Measurements from ENCODE around the gene RPL29.
"Not testable (repeated sequence)": the region's sequence is repeated elsewhere in the genome, so short reads cannot be mapped to it uniquely, and the experiment has no call there.

RPL29 gene

GRCh38 chr3:51995346-51996163 is at the start of gene RPL29:
Gene RPL29, minus strand, starts transcription at chr3:51995895. Its CDS starts 434 bp downstream, at chr3:51995461.
- ChIA-PET POLR2A (interaction anchor here (0.5 to 1.4 kb wide), 13 partner anchors 9 to 1947 kb away, joined by 3 to 16 read pairs (median 5); partner anchors contain the start of genes ABHD14B, ACY1 and POC1A), CTCF (interaction anchor here (0.6 to 4.3 kb wide), 9 partner anchors 9 to 127 kb away, joined by 3 to 19 read pairs (median 7); partner anchors contain the start of genes ABHD14A, ABHD14B, ACY1 and RRP9)
- peak; percentile 94 for DNase-seq (ENCODE audit: extremely low spot score)
- TF ChIP-seq CTCF (IDR thresholded peaks at IDR 0.05; ENCODE audit: control extremely low read depth, extremely low read depth, low read depth, missing control alignments) = no peak

- POLR2A ChIA-PET = no interaction called here
- CTCF ChIA-PET = interaction anchor here (0.7 to 1.8 kb wide), 3 partner anchors 9 to 18 kb away, joined by 3 to 7 read pairs (median 4); partner anchors contain the start of gene DUSP7
Observed at GRCh38 chr3:52044869-52045619, 49.3 kb upstream of the RPL29 start.

GRCh38 chr3:52043750-52044149 is 48.1 kb upstream of the RPL29 start:
- TF ChIP-seq CTCF (IDR thresholded peaks at IDR 0.05; ENCODE audit: control extremely low read depth, extremely low read depth, low read depth, missing control alignments) = no peak
- ChIA-PET CTCF (interaction anchor here (1.4 to 1.8 kb wide), 3 partner anchors 10 to 61 kb away, joined by 3 to 7 read pairs (median 4); partner anchors contain the start of genes ACY1 and DUSP7), POLR2A (interaction anchor here (1.7 kb wide), 1 partner anchor 9 kb away, joined by 5 read pairs; no protein-coding TSS in a partner anchor)
- DNase-seq (ENCODE audit: extremely low spot score) = no peak

More at GRCh38 chr3:52044869-52045619, 49.3 kb upstream of the RPL29 start:
- DNase-seq (ENCODE audit: extremely low spot score) = no peak
- TF ChIP-seq CTCF (IDR thresholded peaks at IDR 0.05; ENCODE audit: control extremely low read depth, extremely low read depth, low read depth, missing control alignments) = no peak

- DNase-seq (ENCODE audit: extremely low spot score) = not testable (repeated sequence)
- ChIA-PET POLR2A (interaction anchor here (1.7 kb wide), 1 partner anchor 10 kb away, joined by 5 read pairs; no protein-coding TSS in a partner anchor), CTCF (interaction anchor here (1.4 kb wide), 1 partner anchor 60 kb away, joined by 3 read pairs; the partner anchor contains the start of gene ACY1)
Observed at GRCh38 chr3:52043039-52043438, 47.3 kb upstream of the RPL29 start.

GRCh38 chr3:52041118-52041731 is 45.5 kb upstream of the RPL29 start:
- DNase-seq (ENCODE audit: extremely low spot score) = no peak
- POLR2A ChIA-PET = no interaction called here
- no peak for TF ChIP-seq CTCF (IDR thresholded peaks at IDR 0.05; ENCODE audit: control extremely low read depth, extremely low read depth, low read depth, missing control alignments)
- CTCF ChIA-PET = interaction anchor here (1.4 to 4.1 kb wide), 5 partner anchors 12 to 104 kb away, joined by 3 to 22 read pairs (median 5); partner anchors contain the start of genes ABHD14A, ABHD14B and DUSP7

GRCh38 chr3:52040600-52040999 is 44.9 kb upstream of the RPL29 start:
- no peak for TF ChIP-seq CTCF (IDR thresholded peaks at IDR 0.05; ENCODE audit: control extremely low read depth, extremely low read depth, low read depth, missing control alignments)
- CTCF ChIA-PET = interaction anchor here (1.5 to 4.1 kb wide), 5 partner anchors 12 to 104 kb away, joined by 3 to 22 read pairs (median 5); partner anchors contain the start of genes ABHD14A, ABHD14B and DUSP7
- DNase-seq (ENCODE audit: extremely low spot score) = no peak
- POLR2A ChIA-PET = no interaction called here
